HG02970 (cell line): ENCODE measurements around the gene DNAJC12.
"Not testable (repeated sequence)": the region's sequence is repeated elsewhere in the genome, so short reads cannot be mapped to it uniquely, and the experiment has no call there.

ENCODE experiments used
- ATAC-seq: cut with Tn5 transposase; IDR thresholded peaks from one replicate; pipeline ENCODE4 v1.9.1; 2021; ENCODE audit warnings: mild to moderate bottlenecking, moderate library complexity, moderate number of reproducible peaks; ENCODE audit not compliant: unreplicated experiment, low FRiP score

The DNAJC12 gene

GRCh38 chr10:67770537-67770936 is 67.5 kb downstream of the DNAJC12 start:
- ATAC-seq, result peak; percentile 41

GRCh38 chr10:67767244-67767643 is 70.7 kb downstream of the DNAJC12 start:
- no peak for ATAC-seq

- peak; percentile 96 for ATAC-seq
These were observed 73.8 kb downstream of the DNAJC12 start for GRCh38 chr10:67764012-67764822.

- peak; percentile 14 for ATAC-seq
These were observed 74.4 kb downstream of the DNAJC12 start for GRCh38 chr10:67763499-67764011.

GRCh38 chr10:67762567-67762966 is 75.4 kb downstream of the DNAJC12 start:
- ATAC-seq, result not testable (repeated sequence)

- no peak for ATAC-seq
These were observed 77.7 kb downstream of the DNAJC12 start for GRCh38 chr10:67760272-67760671.
